Tongue (tissue), 2 donors: ENCODE results near the gene RPL21. TPM values are rescaled to one million over a fixed set of nuclear protein-coding genes. Genes with fewer than 3 reads are reported as not detected.

Experiments used
- DNase-seq: peaks from one replicate; pipeline ENCODE4 v3.0.0-alpha.2; 2015
- total RNA-seq: library from RNA; depleted of rRNA; stranded (reverse); fragments of >200 nt; gene quantifications from one replicate; pipeline ENCODE4 v1.2.3, GENCODE V29; 2014

The RPL21 gene
- total RNA-seq, 1 donor from 2014 or later, result 734 TPM

- no peak for DNase-seq
Measured at GRCh38 chr13:27258637-27259386, 7.5 kb downstream of the RPL21 start.

GRCh38 chr13:27259831-27260230, 8.5 kb downstream of the RPL21 start:
- DNase-seq, result no peak

GRCh38 chr13:27261396-27261795, 10.0 kb downstream of the RPL21 start:
- no peak for DNase-seq

- DNase-seq, result no peak
Measured at GRCh38 chr13:27263438-27263837, 12.1 kb downstream of the RPL21 start.

GRCh38 chr13:27264181-27264580, 12.8 kb downstream of the RPL21 start:
- peak; percentile 94 for DNase-seq

- no peak for DNase-seq
Measured at GRCh38 chr13:27264648-27265047, 13.3 kb downstream of the RPL21 start.

- DNase-seq, result no peak
Measured at GRCh38 chr13:27266917-27267316, 15.6 kb downstream of the RPL21 start.

- no peak for DNase-seq
Measured at GRCh38 chr13:27267596-27267995, 16.2 kb downstream of the RPL21 start.

- DNase-seq, result peak; percentile 57
Measured at GRCh38 chr13:27269114-27269665, 17.8 kb downstream of the RPL21 start.

- peak; percentile 89 for DNase-seq
Measured at GRCh38 chr13:27270594-27271520, 19.5 kb downstream of the RPL21 start, which contains the start of gene RASL11A. RASL11A (plus strand) TSS chr13:27270830; CDS start chr13:27270945, 115 bp downstream.

GRCh38 chr13:27271570-27272096, 20.3 kb downstream of the RPL21 start:
- no peak for DNase-seq

- DNase-seq, result no peak
Measured at GRCh38 chr13:27273658-27274425, 22.5 kb downstream of the RPL21 start.

GRCh38 chr13:27274631-27275030, 23.3 kb downstream of the RPL21 start:
- DNase-seq, result no peak

- no peak for DNase-seq
Measured at GRCh38 chr13:27276188-27276587, 24.8 kb downstream of the RPL21 start.

- no peak for DNase-seq
Measured at GRCh38 chr13:27279506-27279905, 28.1 kb downstream of the RPL21 start.

GRCh38 chr13:27280009-27280656, 28.8 kb downstream of the RPL21 start:
- no peak for DNase-seq

- no peak for DNase-seq
Measured at GRCh38 chr13:27280841-27281240, 29.5 kb downstream of the RPL21 start.

- DNase-seq, result no peak
Measured at GRCh38 chr13:27281420-27281819, 30.1 kb downstream of the RPL21 start.

- no peak for DNase-seq
Measured at GRCh38 chr13:27283906-27284493, 32.6 kb downstream of the RPL21 start.

- DNase-seq, result no peak
Measured at GRCh38 chr13:27288392-27288791, 37.0 kb downstream of the RPL21 start.
